HepG2 (cell line): Measurements from ENCODE around the gene GNL1. TPM values are rescaled to one million over a fixed set of nuclear protein-coding genes. Genes with fewer than 3 reads are reported as not detected.

Experiments
- ADNP ChIP-seq: sonication (generic); formaldehyde crosslinking; IDR thresholded peaks from 2 replicates; pipeline ENCODE4 v1.4.0; 2020; ENCODE audit warnings: missing genetic modification reagents
- ARID2 ChIP-seq: sonication (generic); formaldehyde crosslinking; IDR thresholded peaks from 2 replicates; pipeline ENCODE4 v1.8.1; 2022; ENCODE audit warnings: mild to moderate bottlenecking, missing genetic modification reagents, borderline replicate concordance
- FOXO4 ChIP-seq: sonication (generic); formaldehyde crosslinking; conservative IDR thresholded peaks from 2 replicates; pipeline ENCODE4 v1.8.1; 2023; ENCODE audit warnings: missing genetic modification reagents
- ISX ChIP-seq: sonication (generic); formaldehyde crosslinking; conservative IDR thresholded peaks from 2 replicates; pipeline ENCODE4 v1.5.0; 2020; ENCODE audit warnings: missing genetic modification reagents
- MAZ ChIP-seq, 2 experiments: sonication (generic) in 1 of 2; formaldehyde crosslinking in 1 of 2; IDR thresholded peaks; 2 replicates each; pipeline versions ENCODE4 v1.5.0 to v1.6.1; 2012 to 2020; ENCODE audit warnings: low read depth in 2 of 2, mild to moderate bottlenecking in 2 of 2, borderline replicate concordance in 1 of 2, improper control_type of control experiment in 1 of 2, low read length in 1 of 2, missing genetic modification reagents in 1 of 2, moderate library complexity in 1 of 2
- MEIS1 ChIP-seq: sonication (generic); formaldehyde crosslinking; IDR thresholded peaks from 2 replicates; pipeline ENCODE4 v1.9.0; 2021; ENCODE audit warnings: mild to moderate bottlenecking, missing genetic modification reagents, moderate library complexity, borderline replicate concordance
- MTA1 ChIP-seq: sonication (generic); formaldehyde crosslinking; IDR thresholded peaks from 2 replicates; pipeline ENCODE4 v1.4.0; 2020; ENCODE audit warnings: missing genetic modification reagents, mild to moderate bottlenecking, borderline replicate concordance
- NCOA1 ChIP-seq: sonication (generic); formaldehyde crosslinking; IDR thresholded peaks from 2 replicates; pipeline ENCODE4 v1.9.0; 2021; ENCODE audit warnings: missing genetic modification reagents
- PAXIP1 ChIP-seq: sonication (generic); formaldehyde crosslinking; conservative IDR thresholded peaks from 2 replicates; pipeline ENCODE4 v1.4.0; 2020; ENCODE audit warnings: mild to moderate bottlenecking, missing genetic modification reagents, moderate library complexity
- RFXANK ChIP-seq: IDR thresholded peaks from 2 replicates; pipeline ENCODE4 v1.6.1; 2016
- SRSF9 ChIP-seq: fragments of 200-400 bp; formaldehyde crosslinking; IDR thresholded peaks from 2 replicates; pipeline ENCODE4 v1.6.1; 2018; ENCODE audit warnings: borderline replicate concordance, mild to moderate bottlenecking, low read depth, low read length; ENCODE audit not compliant: insufficient read depth, poor library complexity, severe bottlenecking
- SUZ12 ChIP-seq: fragments of 150-350 bp; IDR thresholded peaks from 2 replicates; pipeline ENCODE4 v1.6.1; 2014; ENCODE audit warnings: low read depth, low read length
- YY1 ChIP-seq: IDR thresholded peaks from 2 replicates; pipeline ENCODE4 v1.6.1; 2011; ENCODE audit warnings: low read length, low read depth, moderate library complexity, mild to moderate bottlenecking; ENCODE audit not compliant: insufficient read depth, insufficient replicate concordance
- ZBTB2 ChIP-seq: sonication (generic); formaldehyde crosslinking; IDR thresholded peaks from 2 replicates; pipeline ENCODE4 v1.8.0; 2022; ENCODE audit warnings: low read depth, missing genetic modification reagents
- ZBTB42 ChIP-seq: sonication (generic); formaldehyde crosslinking; IDR thresholded peaks from 2 replicates; pipeline ENCODE4 v1.5.0; 2020; ENCODE audit warnings: mild to moderate bottlenecking, missing genetic modification reagents
- ZFX ChIP-seq: sonication (generic); formaldehyde crosslinking; IDR thresholded peaks from 2 replicates; pipeline ENCODE4 v1.4.0; 2020; ENCODE audit warnings: mild to moderate bottlenecking, low read depth, missing genetic modification reagents, moderate library complexity
- ZNF335 ChIP-seq: sonication (generic); formaldehyde crosslinking; IDR thresholded peaks from 2 replicates; pipeline ENCODE4 v1.4.0; 2020; ENCODE audit warnings: missing genetic modification reagents
- ZNF580 ChIP-seq: IDR thresholded peaks from 2 replicates; pipeline ENCODE4 v1.6.1; 2016; ENCODE audit warnings: low read depth, borderline replicate concordance
- ZNF597 ChIP-seq: sonication (generic); formaldehyde crosslinking; IDR thresholded peaks from 2 replicates; pipeline ENCODE4 v1.5.0; 2020; ENCODE audit warnings: missing genetic modification reagents
- ZNF777 ChIP-seq: sonication (generic); formaldehyde crosslinking; IDR thresholded peaks from 2 replicates; pipeline ENCODE4 v1.4.0; 2020; ENCODE audit warnings: missing genetic modification reagents
- polyA plus RNA-seq, 8 experiments: library from polyadenylated mRNA; depleted of rRNA in 3 of 8; stranded (reverse) in 7 of 8; unstranded in 1 of 8; fragments of >200 nt; fragmentation: Illumina TruSeq in 4 of 8; extraction: Trizol in 4 of 8; gene quantifications; 2 replicates each; pipeline versions ENCODE4 v1.2.1 to v1.2.3, GENCODE V29; 2011 to 2016; ENCODE audit warnings: low read depth in 4 of 8, missing spikeins in 1 of 8, mixed read lengths in 1 of 8; ENCODE audit not compliant: insufficient read depth in 1 of 8
- total RNA-seq, 5 experiments: library from RNA; depleted of rRNA; stranded (reverse); fragments of >200 nt; fragmentation: Illumina TruSeq; extraction: Trizol; gene quantifications; 2 replicates each; pipeline ENCODE4 v1.2.3, GENCODE V29; 2016; ENCODE audit warnings: low read depth in 1 of 5

GNL1 gene
- total and polyA plus RNA-seq, 2 of the 13 experiments (the other 11 are each of a cell fraction or from before 2014, with no cell fraction given) = 35.0 to 55.6 TPM

- peak; percentile 71 for TF ChIP-seq PAXIP1
- TF ChIP-seq ISX = no peak
- no peak for TF ChIP-seq SRSF9
- TF ChIP-seq ADNP (CRISPR knock-in tag) = no peak
- TF ChIP-seq RFXANK (CRISPR knock-in tag) = no peak; the same call in 1 of the 2 replicates
- TF ChIP-seq ZFX (CRISPR knock-in tag) = peak; percentile 93
- peak; percentile 81; the same call in 1 of the 2 replicates for TF ChIP-seq MEIS1 (CRISPR knock-in tag)
- TF ChIP-seq ZNF597 (CRISPR knock-in tag) = no peak
- peak; percentile 94 for TF ChIP-seq YY1
- peak; percentile 83; the same call in 1 of the 2 replicates for TF ChIP-seq ARID2
- TF ChIP-seq ZBTB42 (CRISPR knock-in tag) = 0 out of 2 replicates have a peak, but pooled peaks have one; percentile 28
- TF ChIP-seq NCOA1 (CRISPR knock-in tag) = peak; percentile 42; the same call in 1 of the 2 replicates
- TF ChIP-seq ZNF777 = peak; percentile 8; the same call in 1 of the 2 replicates
- TF ChIP-seq FOXO4 (CRISPR knock-in tag) = no peak
- 0 out of 2 replicates have a peak, but pooled peaks have one; percentile 33 for TF ChIP-seq ZNF580
- peak; percentile 94; the same call in 1 of the 2 replicates for TF ChIP-seq MTA1 (CRISPR knock-in tag)
- peak; percentile 98 for TF ChIP-seq ZNF335 (CRISPR knock-in tag)
- peak; percentile 91 for TF ChIP-seq MAZ (IDR thresholded peaks at IDR 0.05; ENCODE audit: borderline replicate concordance, low read depth, low read length)
- TF ChIP-seq MAZ (CRISPR knock-in tag; IDR thresholded peaks at IDR 0.05; ENCODE audit: low read depth) = peak; percentile 98
- peak; percentile 52; the same call in 1 of the 2 replicates for TF ChIP-seq ZBTB2 (CRISPR knock-in tag)
- no peak for TF ChIP-seq SUZ12
Measured at GRCh38 chr6:30556906-30557682, 805 bp upstream of the GNL1 start, which contains the start of gene PRR3 (continued).
